T-helper 17 cell (primary cell): ENCODE measurements around the gene OPALIN. TPM values are rescaled to one million over a fixed set of nuclear protein-coding genes. Genes with fewer than 3 reads are reported as not detected.
"Not testable (repeated sequence)": the region's sequence is repeated elsewhere in the genome, so short reads cannot be mapped to it uniquely, and the experiment has no call there.

Experiments used
- ATAC-seq: fragments of 150-1000 bp; cut with Tn5 transposase; 2 replicates; pipeline ENCODE4 v1.10.0; 2021; ENCODE audit warnings: mild to moderate bottlenecking, moderate library complexity
- DNase-seq, 3 donors: peaks; one replicate each; pipeline versions ENCODE4 v3.0.0 to v3.0.0-alpha.2; 2020 to 2021
- H3K9me3 ChIP-seq: one replicate; pipeline ENCODE4 v1.7.0; 2013; ENCODE audit warnings: low read length, mild to moderate bottlenecking; ENCODE audit not compliant: control insufficient read depth, poor library complexity, severe bottlenecking
- H3K27ac Mint-ChIP-seq: one replicate; pipeline ENCODE4 v1.8.0; 2022; ENCODE audit warnings: mild to moderate bottlenecking, moderate library complexity, mixed read lengths
- H3K27me3 Mint-ChIP-seq: one replicate; pipeline ENCODE4 v1.8.0; 2022; ENCODE audit warnings: mixed read lengths
- H3K36me3 Mint-ChIP-seq: one replicate; pipeline ENCODE4 v1.8.0; 2022; ENCODE audit warnings: low read depth, mixed read lengths
- H3K4me1 Mint-ChIP-seq: one replicate; pipeline ENCODE4 v1.8.0; 2022; ENCODE audit warnings: mild to moderate bottlenecking, mixed read lengths
- H3K4me3 Mint-ChIP-seq: one replicate; pipeline ENCODE4 v1.8.0; 2022; ENCODE audit warnings: mild to moderate bottlenecking, moderate library complexity, mixed read lengths
- total RNA-seq, 4 donors: library from RNA in 2 of 4; stranded (reverse) in 2 of 4; gene quantifications; one replicate each; pipeline ENCODE4 v1.2.3 and lab custom pipeline; 2022 to 2026

Gene OPALIN
- total RNA-seq, 2 donors from 2014 or later, result not detected

DNA sequence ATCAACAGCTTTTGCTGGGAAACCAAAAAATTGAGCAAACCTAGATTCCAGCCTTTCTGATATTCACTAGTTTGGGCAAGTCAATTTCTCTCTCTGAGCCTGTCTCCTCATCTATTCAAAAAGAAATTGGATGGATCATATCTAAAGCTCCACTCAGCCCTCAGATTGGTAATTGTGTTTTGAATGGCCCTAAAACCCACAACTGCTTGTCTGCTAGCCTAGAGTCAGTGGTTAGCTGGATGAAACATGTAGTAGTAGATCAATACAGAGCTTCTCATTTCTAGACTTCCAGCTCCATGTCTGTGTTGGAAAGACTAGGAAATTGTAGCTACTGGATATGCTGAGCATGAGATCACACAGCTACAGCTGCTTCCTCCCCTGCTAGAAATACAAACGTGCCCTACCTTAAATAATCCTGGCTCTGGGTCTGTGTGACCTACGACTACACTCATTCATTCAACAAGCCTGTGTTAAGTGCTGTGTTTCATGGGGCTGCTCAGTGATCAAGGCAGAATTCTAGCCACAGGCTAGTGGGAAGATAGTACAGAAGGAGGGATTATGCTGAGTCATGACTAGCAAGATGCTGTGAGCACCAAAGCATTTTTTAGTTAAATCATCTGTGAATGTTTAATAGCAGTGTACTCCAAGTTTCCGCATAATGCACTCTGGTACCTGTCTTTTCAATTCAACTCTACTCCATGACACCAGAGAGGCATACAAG is 38.9 kb downstream of the OPALIN start:
- DNase-seq, result no peak
- H3K4me3 Mint-ChIP-seq, result no peak overlapping the region
- H3K9me3 ChIP-seq, result no peaks in the 10 kb centered on the region
- H3K4me1 Mint-ChIP-seq, result no peaks in the 10 kb centered on the region
- H3K36me3 Mint-ChIP-seq, result peaks cover 4% of the 10 kb centered on the region
- H3K27ac Mint-ChIP-seq, result no peak overlapping the region
- ATAC-seq, result no peak
- H3K27me3 Mint-ChIP-seq, result peaks cover 78% of the 10 kb centered on the region

DNA sequence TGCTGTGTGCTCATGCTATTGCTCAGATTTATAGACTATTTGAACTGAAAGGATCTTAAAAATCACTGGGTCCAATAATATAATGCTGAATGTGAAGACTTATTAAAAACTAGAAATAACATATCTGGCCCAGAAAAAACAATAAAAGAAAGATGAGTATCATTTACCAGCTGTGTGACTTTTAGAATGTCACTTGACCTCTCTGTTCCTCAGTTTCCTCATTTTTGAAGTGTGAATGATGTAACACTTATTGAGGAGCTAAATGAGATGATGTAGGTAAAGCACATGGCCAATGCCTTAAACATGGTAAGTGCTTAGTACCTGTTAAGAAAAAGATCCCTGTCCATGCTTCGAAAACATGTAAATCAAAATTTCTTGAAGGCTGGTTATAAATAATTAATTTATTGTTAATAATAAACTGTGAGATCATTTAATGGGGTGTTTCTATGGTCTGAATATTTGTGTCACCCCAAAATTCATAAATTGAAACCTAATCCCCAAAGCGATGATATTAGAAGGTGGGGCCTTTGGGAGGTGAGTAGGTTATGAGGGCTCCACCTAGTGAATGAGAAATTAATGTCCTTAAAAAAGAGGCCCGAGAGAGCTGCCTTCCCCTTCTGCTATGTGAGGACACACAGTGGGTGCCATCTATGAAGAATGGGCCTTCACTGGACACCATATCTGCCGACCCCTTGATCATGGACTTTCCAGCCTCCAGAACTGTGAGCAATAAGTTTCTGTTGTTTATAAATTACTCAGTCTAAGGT is 41.6 kb downstream of the OPALIN start:
- H3K4me3 Mint-ChIP-seq, result no peak overlapping the region
- no peaks in the 10 kb centered on the region for H3K9me3 ChIP-seq
- ATAC-seq (no peak), DNase-seq (no peak)
- peaks cover 79% of the 10 kb centered on the region for H3K27me3 Mint-ChIP-seq
- peaks cover 4% of the 10 kb centered on the region for H3K36me3 Mint-ChIP-seq
- no peaks in the 10 kb centered on the region for H3K4me1 Mint-ChIP-seq
- no peak overlapping the region for H3K27ac Mint-ChIP-seq

DNA sequence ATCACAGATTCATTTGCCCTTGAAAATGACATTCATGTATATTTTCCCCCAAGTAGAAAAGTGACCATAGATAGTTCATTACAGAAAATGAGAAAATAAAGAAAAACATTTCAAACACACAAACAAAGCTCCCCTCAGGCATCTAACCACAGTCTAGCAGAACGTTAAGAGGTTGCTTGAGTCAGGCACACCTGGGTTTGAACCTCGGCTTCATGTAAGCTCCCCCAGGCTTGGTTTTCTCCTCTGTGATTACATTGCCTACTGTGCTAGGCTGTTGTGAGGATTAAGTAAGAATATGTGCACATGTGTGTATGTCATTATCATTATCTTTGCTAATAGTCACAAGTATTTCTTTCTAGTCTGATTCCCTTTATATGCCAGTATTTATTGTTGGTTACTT is 45.5 kb downstream of the OPALIN start:
- peaks cover 68% of the 10 kb centered on the region for H3K27me3 Mint-ChIP-seq
- no peak for ATAC-seq

DNA sequence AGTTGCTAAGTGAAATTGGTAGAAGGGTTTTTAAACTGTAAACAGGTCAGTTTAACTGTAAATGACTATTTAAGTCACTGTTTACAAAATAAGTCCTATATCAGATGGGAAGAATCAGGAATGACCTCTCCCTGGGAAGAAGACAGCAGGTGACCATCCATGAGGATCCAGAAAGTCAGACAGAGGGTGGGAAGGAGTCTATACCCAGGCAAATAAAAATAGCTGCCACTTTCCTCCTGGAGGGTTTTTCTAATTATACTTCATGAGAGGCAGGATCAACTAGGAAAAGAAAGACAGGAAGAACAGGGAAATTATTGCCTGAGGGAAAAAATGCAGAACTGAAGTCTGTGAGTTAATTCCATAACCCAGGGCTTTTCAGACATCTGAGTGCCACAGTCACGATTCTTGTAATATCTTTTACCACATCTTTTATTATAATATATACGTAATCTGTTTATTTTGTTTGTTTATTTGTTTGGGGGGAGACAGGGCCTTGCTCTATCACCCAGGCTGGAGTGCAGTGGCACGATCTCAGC is 47.6 kb downstream of the OPALIN start:
- DNase-seq (no peak), ATAC-seq (no peak)
- Mint-ChIP-seq H3K27ac (no peak overlapping the region), H3K4me1 (peaks cover 2% of the 10 kb centered on the region), H3K27me3 (peaks cover 69% of the 10 kb centered on the region), H3K4me3 (no peak overlapping the region), H3K36me3 (no peaks in the 10 kb centered on the region)
- no peaks in the 10 kb centered on the region for H3K9me3 ChIP-seq

More for the DNA sequence above, 45.5 kb downstream of the OPALIN start:
- Mint-ChIP-seq H3K4me1 (no peaks in the 10 kb centered on the region), H3K36me3 (peaks cover 4% of the 10 kb centered on the region), H3K4me3 (no peak overlapping the region), H3K27ac (no peak overlapping the region)
- DNase-seq, result no peak
- no peaks in the 10 kb centered on the region for H3K9me3 ChIP-seq

DNA sequence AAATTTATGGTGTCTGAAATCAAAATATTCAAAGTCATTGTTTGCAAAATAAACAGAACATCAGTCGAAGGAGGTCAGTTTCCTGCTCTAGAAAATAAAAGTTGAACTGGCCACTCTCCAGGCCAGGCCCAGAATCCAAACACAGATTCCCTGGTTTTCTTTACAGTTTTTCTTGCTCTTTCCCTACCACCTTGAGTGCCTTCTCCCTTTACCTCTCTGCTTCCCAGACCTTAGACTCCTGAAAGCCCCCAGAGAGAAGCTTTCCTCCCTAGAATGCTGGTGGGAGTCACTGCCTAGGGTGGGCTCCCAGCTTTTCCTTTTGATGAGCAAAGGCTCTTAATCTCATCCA is 48.5 kb downstream of the OPALIN start:
- H3K27ac Mint-ChIP-seq, result no peak overlapping the region
- no peaks in the 10 kb centered on the region for H3K36me3 Mint-ChIP-seq
- H3K4me3 Mint-ChIP-seq, result no peak overlapping the region
- peaks cover 69% of the 10 kb centered on the region for H3K27me3 Mint-ChIP-seq
- H3K4me1 Mint-ChIP-seq, result peaks cover 2% of the 10 kb centered on the region
- DNase-seq (no peak), ATAC-seq (no peak)
- no peaks in the 10 kb centered on the region for H3K9me3 ChIP-seq

DNA sequence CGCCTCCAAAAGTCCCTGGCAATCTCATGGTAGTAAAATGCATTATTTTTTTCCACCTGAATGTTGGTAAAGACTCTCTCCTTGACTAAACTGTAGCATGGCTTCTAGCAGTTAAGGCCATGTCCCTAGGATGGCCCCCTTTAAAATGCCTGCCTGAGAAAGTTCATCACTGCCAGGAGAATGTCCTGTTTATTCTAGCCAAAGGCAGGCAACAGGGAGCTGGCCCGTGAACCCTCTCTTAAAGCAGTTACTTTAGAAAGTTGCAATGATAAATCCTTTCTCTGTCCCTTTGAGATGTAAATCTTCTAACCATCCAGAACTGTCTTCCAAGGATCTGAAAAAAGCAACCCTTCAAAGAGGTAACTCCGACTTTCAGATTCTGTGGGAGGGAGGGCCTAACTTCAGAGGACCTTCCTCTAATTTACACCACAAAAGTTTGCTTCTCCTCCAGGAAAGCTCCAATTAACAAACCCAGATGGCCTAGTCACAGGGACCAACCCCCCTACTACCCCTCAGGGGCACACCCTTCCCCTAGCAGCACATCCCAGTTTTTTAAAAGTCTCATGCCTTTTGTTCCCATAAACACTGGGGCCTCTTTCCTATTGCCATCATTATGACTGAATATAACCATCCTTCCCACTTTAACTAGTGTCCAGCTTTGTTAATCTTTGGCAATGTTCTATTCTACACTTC is 49.0 kb downstream of the OPALIN start:
- DNase-seq, result no peak
- H3K27ac Mint-ChIP-seq, result no peak overlapping the region

DNA sequence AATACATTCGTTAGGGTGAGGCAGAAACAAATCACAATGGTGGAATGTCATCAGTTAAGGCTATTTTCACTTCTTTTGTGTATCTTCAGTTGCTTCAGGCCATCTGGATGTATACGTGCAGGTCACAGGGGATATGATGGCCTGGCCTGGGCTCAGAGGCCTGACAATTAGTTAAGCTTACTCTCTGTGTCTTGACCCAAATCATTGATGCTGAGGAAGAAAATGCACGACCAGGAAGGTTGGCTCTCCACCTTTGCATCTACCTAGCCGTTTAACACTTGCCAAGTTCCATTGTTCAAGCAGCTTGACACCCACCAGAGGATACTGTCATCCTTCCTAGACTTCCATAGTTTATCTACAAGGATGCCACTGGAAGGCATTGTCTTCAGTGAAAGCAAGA is 49.9 kb downstream of the OPALIN start:
- H3K9me3 ChIP-seq, H3K4me1 Mint-ChIP-seq, H3K4me3 Mint-ChIP-seq, DNase-seq, ATAC-seq, H3K27ac Mint-ChIP-seq, H3K36me3 Mint-ChIP-seq: not testable (repeated sequence)
- peaks cover 73% of the 10 kb centered on the region for H3K27me3 Mint-ChIP-seq

More for the DNA sequence above, 49.0 kb downstream of the OPALIN start:
- H3K9me3 ChIP-seq, result no peaks in the 10 kb centered on the region
- peaks cover 2% of the 10 kb centered on the region for H3K4me1 Mint-ChIP-seq
- no peak overlapping the region for H3K4me3 Mint-ChIP-seq
- H3K27me3 Mint-ChIP-seq, result peaks cover 66% of the 10 kb centered on the region
- H3K36me3 Mint-ChIP-seq, result no peaks in the 10 kb centered on the region
- no peak for ATAC-seq

DNA sequence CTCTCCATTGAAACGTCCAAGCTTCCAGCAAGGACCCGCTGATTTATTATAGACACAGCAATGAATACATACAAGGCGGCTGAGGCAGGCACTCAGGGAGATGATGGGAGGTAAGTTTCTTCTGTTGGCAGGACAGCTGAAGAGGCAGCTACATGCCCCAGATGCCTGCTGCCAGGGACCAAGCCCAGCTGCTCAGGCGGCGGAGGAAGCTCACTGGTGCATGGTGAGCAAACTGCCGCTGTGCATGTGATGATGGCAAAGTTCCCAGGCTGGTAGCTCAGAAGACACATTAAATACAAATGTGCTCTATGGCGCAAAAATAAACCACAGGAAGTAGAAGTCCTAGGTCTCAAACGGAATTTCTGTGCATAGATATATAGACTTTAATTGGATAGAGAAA is 52.3 kb downstream of the OPALIN start:
- Mint-ChIP-seq H3K27ac (no peak overlapping the region), H3K4me3 (no peak overlapping the region), H3K36me3 (no peaks in the 10 kb centered on the region), H3K27me3 (peaks cover 74% of the 10 kb centered on the region), H3K4me1 (peaks cover 2% of the 10 kb centered on the region)
- ATAC-seq (no peak), DNase-seq (no peak)
- no peaks in the 10 kb centered on the region for H3K9me3 ChIP-seq

DNA sequence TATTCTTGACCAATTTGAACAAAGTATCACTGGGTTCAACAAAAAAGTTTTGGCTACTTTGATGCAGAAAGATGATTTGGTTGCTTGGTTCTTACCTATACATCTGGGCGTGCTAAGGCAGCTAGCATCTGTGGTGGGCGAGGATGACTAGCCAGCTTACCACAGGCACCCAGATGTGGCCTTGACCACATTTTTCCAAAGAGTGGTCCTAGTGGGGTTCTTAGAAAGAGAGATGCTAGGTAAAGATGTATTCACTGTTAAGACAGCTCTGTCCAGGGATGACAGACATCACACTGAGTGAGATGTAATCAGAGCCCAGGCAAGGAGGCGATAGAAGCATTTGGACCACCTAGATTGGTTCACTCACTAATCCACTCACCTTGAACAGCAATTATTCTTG is 53.8 kb downstream of the OPALIN start:
- DNase-seq (no peak), ATAC-seq (no peak)
- Mint-ChIP-seq H3K27me3 (peaks cover 80% of the 10 kb centered on the region), H3K4me3 (no peak overlapping the region), H3K4me1 (peaks cover 2% of the 10 kb centered on the region), H3K36me3 (no peaks in the 10 kb centered on the region), H3K27ac (no peak overlapping the region)
- no peaks in the 10 kb centered on the region for H3K9me3 ChIP-seq

DNA sequence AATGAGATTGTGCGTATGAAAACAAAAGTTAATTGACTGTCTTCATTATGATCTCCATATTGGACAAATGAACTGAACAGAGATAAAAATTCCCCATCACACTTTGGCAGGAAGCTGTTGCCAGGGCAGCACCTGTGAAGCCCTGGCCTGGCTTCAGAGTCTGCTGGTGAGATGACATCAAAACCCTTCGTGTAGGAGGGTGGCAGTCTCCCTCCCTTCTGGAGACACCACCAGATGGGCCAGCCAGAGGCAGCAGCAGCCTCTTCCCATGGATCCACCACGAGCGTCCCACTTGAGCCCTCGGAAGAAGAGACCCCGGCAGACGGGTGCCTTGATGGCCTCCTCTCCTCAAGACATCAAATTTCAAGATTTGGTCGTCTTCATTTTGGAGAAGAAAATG is 54.6 kb downstream of the OPALIN start, which contains the start of gene DNTT:
TSS of gene DNTT (plus strand) at position 205 of the 400 bp plus-strand sequence. CDS start at position 269, 64 bp downstream.
- DNase-seq (no peak), ATAC-seq (no peak)
- H3K36me3 Mint-ChIP-seq, result no peaks in the 10 kb centered on the region
- H3K4me1 Mint-ChIP-seq, result peaks cover 9% of the 10 kb centered on the region
- H3K27me3 Mint-ChIP-seq, result peaks cover 73% of the 10 kb centered on the region
- H3K27ac Mint-ChIP-seq, result no peak within 1 kb of the TSS
- H3K9me3 ChIP-seq, result no peaks in the 10 kb centered on the region
- H3K4me3 Mint-ChIP-seq, result no peak within 1 kb of the TSS

DNA sequence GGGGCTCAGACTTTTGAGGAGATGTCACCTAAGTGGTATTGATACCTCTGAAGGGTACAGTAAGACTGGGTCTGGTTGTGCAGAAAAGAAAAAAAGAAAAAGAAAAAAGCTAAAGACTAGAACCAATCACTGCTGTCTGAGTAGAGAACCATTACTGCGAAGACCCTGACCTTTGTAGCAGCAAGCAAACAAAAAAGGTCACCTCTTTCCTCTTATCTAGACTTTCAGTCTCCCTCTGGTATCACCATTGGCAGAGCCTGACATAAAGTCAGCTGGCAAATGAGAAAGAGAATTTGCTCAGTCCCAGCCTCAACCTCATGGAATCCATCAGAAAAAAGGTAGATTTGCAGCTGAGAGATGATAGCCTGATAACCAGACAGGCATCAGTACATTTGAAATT is 57.2 kb downstream of the OPALIN start:
- H3K4me3 Mint-ChIP-seq, result no peak overlapping the region
- no peak overlapping the region for H3K27ac Mint-ChIP-seq
- peaks cover 4% of the 10 kb centered on the region for H3K36me3 Mint-ChIP-seq
- peaks cover 13% of the 10 kb centered on the region for H3K4me1 Mint-ChIP-seq
- H3K9me3 ChIP-seq, result no peaks in the 10 kb centered on the region
- ATAC-seq, result no peak
- peaks cover 75% of the 10 kb centered on the region for H3K27me3 Mint-ChIP-seq
- no peak for DNase-seq

DNA sequence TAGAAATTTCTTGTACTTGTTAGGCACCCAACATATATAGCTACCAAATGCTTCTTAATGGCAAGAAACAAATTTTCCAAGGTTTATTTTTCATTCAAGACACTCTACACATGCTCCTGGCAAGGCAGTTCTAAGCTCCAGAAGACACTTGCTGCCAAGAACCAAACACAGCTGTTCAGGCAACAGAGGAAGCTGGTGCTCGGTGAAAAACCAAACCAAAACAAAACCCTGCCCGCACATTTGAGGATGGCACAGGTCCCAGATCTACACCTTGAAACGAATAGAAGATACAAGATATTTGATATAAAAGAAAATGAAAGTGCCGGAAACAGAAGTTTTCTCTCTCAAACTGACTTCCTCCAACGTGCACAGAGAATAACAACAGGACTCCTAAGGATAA is 59.4 kb downstream of the OPALIN start:
- Mint-ChIP-seq H3K27ac (no peak overlapping the region), H3K4me1 (peaks cover 12% of the 10 kb centered on the region), H3K36me3 (peaks cover 4% of the 10 kb centered on the region), H3K27me3 (peaks cover 66% of the 10 kb centered on the region), H3K4me3 (peak overlapping the region; percentile 55)
- no peaks in the 10 kb centered on the region for H3K9me3 ChIP-seq
- no peak for DNase-seq
- ATAC-seq, result peak; percentile 32

DNA sequence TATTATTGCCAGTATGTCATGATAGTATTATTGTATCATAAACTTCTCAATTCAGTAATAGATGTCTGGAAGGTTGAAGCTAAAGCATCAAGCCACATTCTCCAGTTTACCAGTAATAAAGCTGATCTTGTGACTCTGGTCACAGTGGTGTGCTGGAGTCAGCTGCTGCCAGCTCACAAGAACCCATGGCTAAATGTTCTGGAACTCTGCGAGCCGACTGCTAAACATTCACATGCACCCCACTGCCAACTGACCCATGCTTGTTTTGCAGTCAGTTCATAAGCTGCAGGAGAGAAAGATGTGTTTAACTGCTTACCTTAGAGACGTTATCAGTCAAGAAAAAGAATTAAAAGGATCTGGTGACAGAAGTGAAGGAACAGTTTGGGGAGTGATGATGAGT is 60.4 kb downstream of the OPALIN start:
- DNase-seq (no peak), ATAC-seq (no peak)
- Mint-ChIP-seq H3K36me3 (peaks cover 4% of the 10 kb centered on the region), H3K4me1 (peaks cover 12% of the 10 kb centered on the region), H3K27ac (no peak overlapping the region), H3K27me3 (peaks cover 66% of the 10 kb centered on the region), H3K4me3 (no peak overlapping the region)
- no peaks in the 10 kb centered on the region for H3K9me3 ChIP-seq
